GM23338 (cell line): ENCODE measurements around the gene RGS6. TPM values are rescaled to one million over a fixed set of nuclear protein-coding genes. Genes with fewer than 3 reads are reported as not detected.

ENCODE experiments used
- ATAC-seq: fragments of 200-7000 bp; cut with Tn5 transposase; 3 replicates; pipeline ENCODE4 v1.9.1; 2020
- DNase-seq: peaks from one replicate; pipeline ENCODE4 v3.0.0-alpha.2; 2015; ENCODE audit warnings: low spot score
- H2AFZ ChIP-seq: fragments of 200-600 bp; sonication (generic); 2 replicates; pipeline ENCODE4 v1.8.0; 2016; ENCODE audit warnings: antibody characterized with exemption, mild to moderate bottlenecking, moderate library complexity
- H3F3A ChIP-seq: fragments of 200-600 bp; sonication (generic); replicated peaks from 2 replicates; pipeline ENCODE4 v1.8.0; 2017; ENCODE audit warnings: antibody characterized with exemption, mixed run types, low read depth
- H3K27ac ChIP-seq: fragments of 200-600 bp; sonication (generic); 2 replicates; pipeline ENCODE4 v1.6.1; 2016; ENCODE audit warnings: low read depth
- H3K27me3 ChIP-seq: fragments of 200-600 bp; sonication (generic); 2 replicates; pipeline ENCODE4 v1.8.0; 2016; ENCODE audit warnings: mild to moderate bottlenecking, mixed run types, moderate library complexity; ENCODE audit not compliant: insufficient read depth
- H3K36me3 ChIP-seq: fragments of 200-600 bp; sonication (generic); 2 replicates; pipeline ENCODE4 v1.8.0; 2016; ENCODE audit warnings: mild to moderate bottlenecking; ENCODE audit not compliant: insufficient read depth
- H3K4me1 ChIP-seq: fragments of 200-600 bp; sonication (generic); 2 replicates; pipeline ENCODE4 v1.8.0; 2016; ENCODE audit warnings: mild to moderate bottlenecking, moderate library complexity; ENCODE audit not compliant: insufficient read depth
- H3K4me2 ChIP-seq: fragments of 200-600 bp; sonication (generic); 2 replicates; pipeline ENCODE4 v1.7.1; 2017; ENCODE audit warnings: mixed run types
- H3K4me3 ChIP-seq: fragments of 200-600 bp; sonication (generic); 2 replicates; pipeline ENCODE4 v1.6.1; 2016; ENCODE audit warnings: mixed run types
- H3K79me2 ChIP-seq: fragments of 200-600 bp; sonication (generic); replicated peaks from 2 replicates; pipeline ENCODE4 v1.8.0; 2017; ENCODE audit warnings: mild to moderate bottlenecking; ENCODE audit not compliant: insufficient read depth
- H3K9me2 ChIP-seq: fragments of 200-600 bp; sonication (generic); 2 replicates; pipeline ENCODE4 v1.8.0; 2017; ENCODE audit not compliant: insufficient read depth
- H4K20me1 ChIP-seq: fragments of 200-600 bp; sonication (generic); replicated peaks from 2 replicates; pipeline ENCODE4 v1.8.0; 2017; ENCODE audit warnings: mild to moderate bottlenecking; ENCODE audit not compliant: insufficient read depth
- H3K27ac Mint-ChIP-seq: 2 replicates; pipeline ENCODE4 v1.8.0; 2020; ENCODE audit warnings: inconsistent platforms, mild to moderate bottlenecking, moderate library complexity, mixed read lengths
- H3K27me3 Mint-ChIP-seq: 3 replicates; pipeline ENCODE4 v1.8.0; 2022; ENCODE audit warnings: low read depth, mild to moderate bottlenecking, moderate library complexity, mixed read lengths, inconsistent platforms; ENCODE audit not compliant: insufficient read depth, poor library complexity
- H3K36me3 Mint-ChIP-seq: 3 replicates; pipeline ENCODE4 v1.8.0; 2021; ENCODE audit warnings: low read depth, mild to moderate bottlenecking, inconsistent platforms, moderate library complexity, mixed read lengths
- H3K4me1 Mint-ChIP-seq: 3 replicates; pipeline ENCODE4 v1.8.0; 2020; ENCODE audit warnings: mild to moderate bottlenecking, inconsistent platforms, mixed read lengths
- H3K4me3 Mint-ChIP-seq: 3 replicates; pipeline ENCODE4 v1.8.0; 2021; ENCODE audit warnings: moderate library complexity, mild to moderate bottlenecking, inconsistent platforms, mixed read lengths
- H3K9me3 Mint-ChIP-seq: 3 replicates; pipeline ENCODE4 v1.8.0; 2020; ENCODE audit warnings: moderate library complexity, mild to moderate bottlenecking, inconsistent platforms, mixed read lengths
- CREB1 ChIP-seq: fragments of 250-450 bp; sonication (Bioruptor Pico); IDR thresholded peaks from 2 replicates; pipeline ENCODE4 v1.5.0; 2020; ENCODE audit warnings: low read depth, mild to moderate bottlenecking, moderate library complexity
- EZH2phosphoT487 ChIP-seq: fragments of 200-600 bp; sonication (generic); IDR thresholded peaks from one replicate; pipeline ENCODE4 v1.8.1; 2018; ENCODE audit warnings: antibody characterized with exemption; ENCODE audit not compliant: unreplicated experiment
- JUNB ChIP-seq: IDR thresholded peaks from one replicate; pipeline ENCODE4 v1.6.1; 2016; ENCODE audit warnings: antibody characterized with exemption; ENCODE audit not compliant: unreplicated experiment
- POLR2AphosphoS5 ChIP-seq: IDR thresholded peaks from 2 replicates; pipeline ENCODE4 v1.6.1; 2016; ENCODE audit warnings: antibody characterized with exemption, low read depth
- REST ChIP-seq: IDR thresholded peaks from one replicate; pipeline ENCODE4 v1.6.1; 2018; ENCODE audit warnings: antibody characterized with exemption; ENCODE audit not compliant: unreplicated experiment
- STAT1 ChIP-seq: IDR thresholded peaks from one replicate; pipeline ENCODE4 v1.6.1; 2016; ENCODE audit warnings: antibody characterized with exemption; ENCODE audit not compliant: unreplicated experiment
- ZNF114 ChIP-seq: fragments of 250-450 bp; sonication (Bioruptor Pico); IDR thresholded peaks from 2 replicates; pipeline ENCODE4 v1.5.0; 2020; ENCODE audit warnings: mild to moderate bottlenecking, moderate library complexity
- ZNF331 ChIP-seq: fragments of 250-450 bp; sonication (Bioruptor Pico); IDR thresholded peaks from 2 replicates; pipeline ENCODE4 v1.5.0; 2020; ENCODE audit warnings: low read depth, mild to moderate bottlenecking, moderate library complexity
- polyA plus RNA-seq: library from polyadenylated mRNA; unstranded; fragments of >200 nt; fragmentation: Nextera tagmentation; extraction: Ambion mirVana; gene quantifications from 2 replicates; pipeline ENCODE4 v1.2.1, GENCODE V29; 2016
- total RNA-seq: library from RNA; depleted of rRNA; stranded (reverse); fragments of >200 nt; shearing (Covaris generic); gene quantifications from 2 replicates; pipeline ENCODE4 v1.2.3, GENCODE V29; 2014

Gene RGS6
- total and polyA plus RNA-seq, 2 experiments from 2014 or later = 0.66 to 0.83 TPM

DNA sequence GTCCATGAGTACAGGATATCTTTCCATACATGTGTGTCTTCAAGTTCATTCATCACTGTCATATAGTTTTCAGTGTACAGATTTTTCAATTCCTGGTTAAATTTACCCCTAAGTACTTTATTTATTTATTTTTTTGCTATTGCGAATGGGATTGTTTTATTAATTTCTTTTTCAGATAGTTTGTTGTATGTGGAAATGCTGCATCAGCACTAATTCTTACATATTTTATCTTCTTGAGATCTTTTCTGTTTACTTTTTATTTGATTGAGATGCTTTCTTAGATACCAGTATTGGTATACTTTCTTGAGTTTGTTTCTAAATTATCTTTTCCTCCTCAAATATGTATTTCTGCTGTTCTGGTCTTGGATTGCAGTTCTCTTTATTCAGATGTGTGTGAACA lies 148.9 kb downstream of the RGS6 start (continued):
- TF ChIP-seq EZH2phosphoT487 = no peak
- TF ChIP-seq ZNF331 = no peak

- Histone ChIP-seq H2AFZ (no peak overlapping the region), H3K4me3 (no peak overlapping the region), H3F3A (no peaks in the 10 kb centered on the region), H3K9me2 (0 out of 2 replicates have a peak, but pooled peaks cover 3% of the 10 kb centered on the region), H3K27ac (no peak overlapping the region), H4K20me1 (no peaks in the 10 kb centered on the region), H3K36me3 (no peaks in the 10 kb centered on the region), H3K79me2 (no peaks in the 10 kb centered on the region), H3K4me2 (no peak overlapping the region), H3K27me3 (no peaks in the 10 kb centered on the region), H3K4me1 (peaks cover 34% of the 10 kb centered on the region)
- no peak for ATAC-seq
- no peak overlapping the region for H3K4me3 Mint-ChIP-seq
- peaks cover 30% of the 10 kb centered on the region for H3K4me1 Mint-ChIP-seq
- peaks cover 12% of the 10 kb centered on the region for H3K9me3 Mint-ChIP-seq
- H3K27me3 Mint-ChIP-seq = peaks cover 6% of the 10 kb centered on the region
- H3K36me3 Mint-ChIP-seq = peaks cover 16% of the 10 kb centered on the region
- TF ChIP-seq CREB1 = no peak
- DNase-seq = no peak
- no peak overlapping the region for H3K27ac Mint-ChIP-seq
Observed at GRCh38 chr14:72084935-72085334, 152.7 kb downstream of the RGS6 start.

- H4K20me1 ChIP-seq = no peaks in the 10 kb centered on the region
- peaks cover 37% of the 10 kb centered on the region for H3K4me1 ChIP-seq
- Mint-ChIP-seq H3K36me3 (peaks cover under 1% of the 10 kb centered on the region; the same call in 2 of the 3 replicates), H3K4me3 (no peak overlapping the region), H3K9me3 (no peaks in the 10 kb centered on the region), H3K27me3 (peaks cover 3% of the 10 kb centered on the region), H3K4me1 (peaks cover 32% of the 10 kb centered on the region), H3K27ac (no peak overlapping the region)
- ATAC-seq (peak; percentile 41; the same call in 2 of the 3 replicates), DNase-seq (peak; percentile 22)
- no peaks in the 10 kb centered on the region for H3K27me3 ChIP-seq
- H3K36me3 ChIP-seq = no peaks in the 10 kb centered on the region
- H3K4me2 ChIP-seq = 0 out of 2 replicates have a peak overlapping the region, but pooled peaks have one; percentile 33
- H3K79me2 ChIP-seq = no peaks in the 10 kb centered on the region
- no peak overlapping the region for H2AFZ ChIP-seq
- H3K27ac ChIP-seq = no peak overlapping the region
- 0 out of 2 replicates have a peak, but pooled peaks cover 2% of the 10 kb centered on the region for H3K9me2 ChIP-seq
- no peak overlapping the region for H3K4me3 ChIP-seq
- TF ChIP-seq POLR2AphosphoS5 = no peak
- H3F3A ChIP-seq = no peaks in the 10 kb centered on the region
Observed at GRCh38 chr14:72089625-72090024, 157.4 kb downstream of the RGS6 start.

DNA sequence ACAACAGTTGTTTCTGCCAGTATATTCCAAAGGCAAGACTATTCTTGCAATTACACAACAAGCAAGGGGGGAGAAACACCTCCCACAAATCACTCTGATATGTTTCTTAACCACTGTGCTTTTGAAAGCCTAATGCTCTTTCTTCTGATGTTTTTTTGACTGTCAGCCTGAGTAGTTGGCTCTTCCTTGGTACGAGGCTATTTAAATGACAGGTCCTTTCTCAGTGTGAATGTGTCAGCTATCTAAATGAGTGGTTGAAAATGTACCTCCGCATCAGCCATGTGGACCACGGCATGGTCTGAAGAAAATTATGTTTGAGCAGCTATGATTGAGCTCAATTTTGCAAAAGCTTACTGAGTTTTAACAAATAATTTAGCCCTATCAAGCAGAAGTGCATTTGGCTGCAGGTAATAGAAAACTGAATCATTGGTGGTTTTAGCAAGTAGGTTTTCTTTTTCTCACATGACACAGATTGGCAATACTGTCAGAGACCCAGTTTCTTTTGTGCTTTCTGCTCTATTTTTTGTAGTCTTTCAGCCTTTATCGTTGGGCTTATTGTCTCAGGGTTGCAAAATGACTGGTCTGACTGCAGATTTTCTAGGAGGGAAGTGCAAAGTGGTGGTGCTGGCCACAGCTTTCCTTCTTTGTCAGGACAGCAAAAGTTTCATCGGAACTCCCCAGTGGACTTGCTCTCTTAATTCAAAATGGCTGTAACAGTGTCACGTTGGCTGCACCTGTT lies 162.8 kb downstream of the RGS6 start:
- peak overlapping the region; percentile 74; the same call in 1 of the 2 replicates for H2AFZ ChIP-seq
- no peaks in the 10 kb centered on the region for H3K9me3 Mint-ChIP-seq
- TF ChIP-seq ZNF114 = no peak
- TF ChIP-seq CREB1 = no peak
- no peak for TF ChIP-seq EZH2phosphoT487
- TF ChIP-seq REST = no peak
- TF ChIP-seq STAT1 = no peak
- no peak for TF ChIP-seq JUNB

More for the DNA sequence above, 162.8 kb downstream of the RGS6 start:
- Mint-ChIP-seq H3K36me3 (no peaks in the 10 kb centered on the region; the same call in 2 of the 3 replicates), H3K4me1 (peaks cover 11% of the 10 kb centered on the region), H3K27ac (no peak overlapping the region), H3K27me3 (peaks cover 5% of the 10 kb centered on the region), H3K4me3 (no peak overlapping the region)
- H3K4me3 ChIP-seq = no peak overlapping the region
- H3K27me3 ChIP-seq = no peaks in the 10 kb centered on the region
- H3K27ac ChIP-seq = no peak overlapping the region
- no peak overlapping the region for H3K4me2 ChIP-seq
- no peak for DNase-seq
- no peaks in the 10 kb centered on the region for H3K9me2 ChIP-seq
- H3K79me2 ChIP-seq = no peaks in the 10 kb centered on the region
- H4K20me1 ChIP-seq = no peaks in the 10 kb centered on the region
- no peak for ATAC-seq
- no peaks in the 10 kb centered on the region for H3F3A ChIP-seq
- H3K36me3 ChIP-seq = no peaks in the 10 kb centered on the region
- H3K4me1 ChIP-seq = peaks cover 13% of the 10 kb centered on the region; the same call in 1 of the 2 replicates
